Right renal cortex interstitium (tissue), 3 donors: Measurements from ENCODE around the gene SHISA7. TPM values are rescaled to one million over a fixed set of nuclear protein-coding genes. Genes with fewer than 3 reads are reported as not detected.
"Not testable (repeated sequence)": the region's sequence is repeated elsewhere in the genome, so short reads cannot be mapped to it uniquely, and the experiment has no call there.

Experiments
- DNase-seq, 3 donors: peaks; one replicate each; pipeline ENCODE4 v3.0.0-alpha.2; 2013; ENCODE audit warnings: low read depth in 3 of 3, low spot score in 2 of 3
- polyA plus RNA-seq, 3 donors: library from polyadenylated mRNA; unstranded; fragments of 120-200 nt; gene quantifications; one replicate each; pipeline ENCODE4 v1.2.1, GENCODE V29; 2013; ENCODE audit not compliant: insufficient read length in 3 of 3

The SHISA7 gene
- polyA plus RNA-seq, 3 donors, result 0.11 to 0.19 (median 0.13) TPM

DNA sequence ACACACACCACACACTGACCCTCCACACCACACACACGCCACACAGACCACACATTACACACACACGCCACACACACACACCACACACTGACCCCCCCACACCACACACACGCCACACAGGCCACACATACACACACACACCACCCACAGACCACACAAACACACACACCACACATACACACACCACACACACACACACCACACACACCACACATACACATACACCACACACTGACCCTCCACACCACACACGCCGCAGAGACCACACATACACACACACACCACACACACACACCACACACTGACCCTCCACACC is 5.0 kb upstream of the SHISA7 start:
- not testable (repeated sequence) for DNase-seq

DNA sequence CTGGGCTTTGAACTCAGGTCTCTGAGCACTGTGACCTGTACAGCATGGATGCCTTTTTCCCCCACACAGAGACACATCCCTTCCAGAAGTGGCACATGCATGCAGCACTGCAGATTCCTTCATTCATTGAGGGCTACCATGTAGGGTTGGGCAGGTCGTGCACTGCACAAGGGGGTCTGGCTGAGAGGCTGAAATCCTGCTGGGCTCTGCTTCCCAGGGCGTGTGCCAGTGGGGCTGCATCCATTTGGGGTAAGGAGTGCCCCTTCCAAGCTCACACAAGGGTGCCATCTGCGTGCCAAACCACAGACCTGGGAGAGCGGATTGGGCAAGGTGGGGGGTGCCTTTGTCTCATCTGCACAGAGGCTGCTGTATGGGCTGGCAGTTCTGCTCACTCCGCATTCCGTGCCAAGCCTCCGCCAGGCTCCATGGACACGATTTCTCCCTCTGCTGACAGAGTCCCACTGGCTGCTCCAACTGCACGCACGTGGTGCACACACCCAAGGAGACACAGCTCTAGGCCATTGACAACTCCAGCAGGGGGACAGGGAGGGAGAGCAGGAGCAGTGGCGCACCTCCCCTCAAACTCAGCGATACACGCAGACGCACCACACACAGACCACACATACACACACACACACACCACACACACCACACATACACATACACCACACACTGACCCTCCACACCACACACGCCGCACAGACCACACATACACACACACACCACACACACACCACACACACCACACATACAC is 4.5 kb upstream of the SHISA7 start:
- DNase-seq, result no peak

GRCh38 chr19:55446060-55446459 is 3.0 kb upstream of the SHISA7 start:
- DNase-seq, result no peak

GRCh38 chr19:55444646-55445045 is 1.5 kb upstream of the SHISA7 start:
- no peak for DNase-seq

GRCh38 chr19:55443824-55444480 is 852 bp upstream of the SHISA7 start:
- no peak for DNase-seq

- DNase-seq, result no peak
Observed at GRCh38 chr19:55442372-55442961, 633 bp downstream of the SHISA7 start.

GRCh38 chr19:55441692-55442321 is 1.3 kb downstream of the SHISA7 start:
- no peak for DNase-seq

DNA sequence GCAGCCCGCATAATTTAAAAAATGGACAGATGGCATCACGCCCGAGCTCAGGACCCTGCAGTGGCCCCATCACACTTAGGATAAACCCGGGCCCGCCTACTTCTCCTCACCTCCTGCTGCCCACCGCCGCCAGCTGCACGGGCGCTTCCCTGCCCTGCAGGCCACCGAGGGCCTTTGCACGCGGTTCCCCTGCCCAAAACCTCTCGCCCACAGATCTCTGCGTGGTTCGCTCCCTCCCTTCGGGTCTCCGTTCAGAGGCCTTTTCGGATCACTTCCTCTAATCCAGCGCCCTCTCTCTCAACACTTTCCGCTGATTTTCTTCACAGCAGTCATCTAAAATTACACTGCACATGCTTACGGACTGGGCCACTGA is 1.8 kb downstream of the SHISA7 start:
- DNase-seq, result no peak

DNA sequence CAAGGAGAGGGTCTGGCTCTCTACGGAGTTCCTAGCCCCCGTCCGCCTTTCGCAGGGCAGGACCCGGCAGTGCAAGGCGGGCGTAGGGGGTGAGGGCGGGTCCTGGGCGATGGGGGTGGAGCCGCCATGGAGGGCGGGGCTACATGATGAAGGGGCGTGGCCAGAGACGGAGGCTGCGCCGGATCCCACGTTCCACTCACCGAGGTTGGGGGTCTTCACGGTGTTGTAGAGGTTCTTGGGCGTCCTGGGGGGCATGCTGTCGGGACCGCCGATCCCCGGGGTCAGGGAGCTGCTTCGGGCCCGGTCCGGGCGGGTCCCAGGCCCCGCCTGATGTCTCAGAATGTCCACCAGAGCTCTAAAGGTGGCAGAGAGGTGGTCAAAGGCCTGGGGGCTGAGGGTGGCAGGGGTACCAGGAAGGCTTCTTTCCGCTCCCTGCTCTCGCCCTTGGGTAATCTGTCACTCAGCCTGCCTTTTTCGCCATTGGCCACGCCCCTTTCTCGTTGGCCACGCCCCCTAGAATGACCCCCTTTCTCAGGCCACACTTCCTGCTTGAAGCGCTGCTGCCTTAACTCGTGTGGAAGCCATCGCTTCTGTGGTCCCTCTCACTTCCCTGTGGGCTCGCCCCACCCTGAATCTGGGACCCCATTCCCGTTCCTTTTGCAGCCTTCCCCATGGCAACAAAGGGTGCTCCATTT is 2.5 kb downstream of the SHISA7 start:
- DNase-seq, result no peak

- DNase-seq, result no peak
Observed at GRCh38 chr19:55439052-55439451, 4.0 kb downstream of the SHISA7 start.

- DNase-seq, result no peak
Observed at GRCh38 chr19:55437410-55437809, 5.7 kb downstream of the SHISA7 start.

- no peak for DNase-seq
Observed at GRCh38 chr19:55436847-55437246, 6.3 kb downstream of the SHISA7 start.

DNA sequence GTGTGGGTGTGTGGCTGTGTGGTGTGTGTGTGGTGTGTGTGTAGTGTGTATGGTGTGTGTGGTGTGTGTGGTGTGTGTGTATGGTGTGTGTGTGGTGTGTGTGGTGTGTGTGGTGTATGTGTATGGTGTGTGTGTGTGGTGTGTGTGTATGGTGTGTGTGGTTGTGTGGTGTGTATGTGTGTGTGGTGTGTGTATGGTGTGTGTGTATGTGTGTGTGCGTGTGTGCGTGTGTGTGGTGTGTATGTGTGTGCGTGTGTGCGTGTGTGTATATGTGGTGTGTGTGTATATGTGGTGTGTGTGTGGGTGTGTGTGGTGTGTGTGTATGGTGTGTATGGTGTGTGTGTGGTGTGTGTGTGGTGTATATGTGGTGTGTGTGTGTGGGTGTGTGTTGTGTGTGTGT is 8.1 kb downstream of the SHISA7 start:
- no peak for DNase-seq

GRCh38 chr19:55434356-55434919 is 8.7 kb downstream of the SHISA7 start:
- DNase-seq, result no peak

DNA sequence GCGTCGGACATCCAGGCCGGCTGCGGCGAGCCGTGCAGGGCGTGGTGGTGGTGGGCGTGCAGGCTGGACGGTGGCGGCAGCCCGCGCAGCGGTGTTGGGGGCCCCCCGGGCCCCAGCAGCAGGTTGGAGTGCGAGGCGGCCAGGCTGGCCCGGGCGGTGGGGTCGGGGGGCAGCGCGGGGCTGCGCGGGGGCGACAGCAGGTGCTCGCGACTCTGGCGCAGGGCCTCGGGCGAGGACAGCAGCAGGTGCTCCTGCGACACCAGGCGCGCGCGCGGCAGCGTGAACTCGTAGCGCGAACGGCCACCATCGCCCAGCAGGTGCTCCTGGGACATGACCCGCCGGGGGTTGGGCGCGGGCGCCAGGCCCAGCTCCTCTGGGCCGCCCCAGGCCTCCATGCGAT is 9.8 kb downstream of the SHISA7 start:
- no peak for DNase-seq

- no peak for DNase-seq
Observed at GRCh38 chr19:55432241-55432959, 10.7 kb downstream of the SHISA7 start.

DNA sequence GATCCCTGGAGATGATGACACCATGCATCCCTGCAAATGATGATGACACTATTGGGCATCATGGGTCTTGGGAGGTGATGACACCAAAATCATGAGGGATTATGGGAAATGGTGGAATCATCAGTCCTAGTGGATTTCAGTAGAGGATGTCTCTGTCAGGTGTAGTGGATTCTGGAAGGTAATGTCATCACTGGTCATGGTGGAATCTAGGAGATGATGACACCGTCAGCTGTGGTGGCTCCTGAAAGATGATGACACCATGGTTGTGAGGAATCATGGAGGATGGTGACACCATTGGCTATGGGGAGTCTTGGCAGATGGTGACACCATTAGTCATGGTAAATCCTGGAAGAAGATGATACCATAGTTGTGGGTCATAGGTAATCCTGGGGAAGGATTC is 11.9 kb downstream of the SHISA7 start:
- DNase-seq, result no peak

DNA sequence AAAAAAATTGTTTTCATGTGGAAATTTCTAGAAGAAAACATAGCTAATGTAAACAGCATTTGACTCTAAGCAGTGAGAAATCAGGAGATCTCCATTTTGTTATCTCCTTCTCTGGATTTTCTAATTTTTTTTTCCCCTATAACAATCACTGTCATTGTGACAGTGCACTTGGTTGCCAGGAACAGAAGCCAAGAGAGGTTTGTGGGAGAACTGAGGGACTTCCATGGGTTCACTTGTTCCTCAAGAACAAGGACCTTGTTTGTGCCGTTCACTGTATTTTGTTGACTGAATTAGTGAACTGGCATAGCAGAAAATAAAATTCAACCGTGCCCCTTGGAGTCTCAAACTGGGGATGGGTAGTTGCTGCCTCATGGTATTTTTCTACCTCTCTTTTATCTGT is 17.1 kb downstream of the SHISA7 start:
- DNase-seq, result no peak

- no peak for DNase-seq
Observed at GRCh38 chr19:55424518-55424917, 18.6 kb downstream of the SHISA7 start.
